ENCODE data around the gene FHIP1B.

DNA sequence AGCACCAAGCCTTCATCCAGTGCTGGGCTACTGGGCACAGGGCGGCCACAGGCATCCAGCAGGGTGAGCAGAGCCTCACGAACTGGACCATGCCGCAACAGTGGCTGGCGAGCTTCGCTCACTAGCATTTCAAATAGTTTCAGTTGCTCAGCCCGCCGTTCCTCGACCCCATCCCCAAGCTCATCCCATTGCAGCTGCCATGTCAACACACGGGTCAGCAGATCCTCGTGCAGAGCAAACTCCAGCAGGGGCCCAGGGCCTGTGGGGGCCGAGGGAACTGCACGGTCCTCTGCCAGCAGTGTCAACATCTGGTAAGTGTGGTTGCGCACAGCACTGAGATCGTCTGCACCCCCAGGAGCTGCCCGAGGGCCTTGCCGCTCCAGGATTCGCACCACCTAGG, 10.6 kb downstream of the FHIP1B start:
- TF ChIP-seq POLR2A (IDR thresholded peaks at IDR 0.05) = no peak
- TF ChIP-seq, protein P1, sequence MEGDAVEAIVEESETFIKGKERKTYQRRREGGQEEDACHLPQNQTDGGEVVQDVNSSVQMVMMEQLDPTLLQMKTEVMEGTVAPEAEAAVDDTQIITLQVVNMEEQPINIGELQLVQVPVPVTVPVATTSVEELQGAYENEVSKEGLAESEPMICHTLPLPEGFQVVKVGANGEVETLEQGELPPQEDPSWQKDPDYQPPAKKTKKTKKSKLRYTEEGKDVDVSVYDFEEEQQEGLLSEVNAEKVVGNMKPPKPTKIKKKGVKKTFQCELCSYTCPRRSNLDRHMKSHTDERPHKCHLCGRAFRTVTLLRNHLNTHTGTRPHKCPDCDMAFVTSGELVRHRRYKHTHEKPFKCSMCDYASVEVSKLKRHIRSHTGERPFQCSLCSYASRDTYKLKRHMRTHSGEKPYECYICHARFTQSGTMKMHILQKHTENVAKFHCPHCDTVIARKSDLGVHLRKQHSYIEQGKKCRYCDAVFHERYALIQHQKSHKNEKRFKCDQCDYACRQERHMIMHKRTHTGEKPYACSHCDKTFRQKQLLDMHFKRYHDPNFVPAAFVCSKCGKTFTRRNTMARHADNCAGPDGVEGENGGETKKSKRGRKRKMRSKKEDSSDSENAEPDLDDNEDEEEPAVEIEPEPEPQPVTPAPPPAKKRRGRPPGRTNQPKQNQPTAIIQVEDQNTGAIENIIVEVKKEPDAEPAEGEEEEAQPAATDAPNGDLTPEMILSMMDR (IDR thresholded peaks at IDR 0.05) = no peak

All from suprapubic skin (tissue), 3 donors.